ENCODE data around the gene PCBD1.
"Not testable (repeated sequence)": the region's sequence is repeated elsewhere in the genome, so short reads cannot be mapped to it uniquely, and the experiment has no call there.

PCBD1 gene

GRCh38 chr10:70861495-70862197 is 26.7 kb downstream of the PCBD1 start:
- not testable (repeated sequence) for DNase-seq

GRCh38 chr10:70858759-70859158 is 29.6 kb downstream of the PCBD1 start:
- DNase-seq = no peak

DNA sequence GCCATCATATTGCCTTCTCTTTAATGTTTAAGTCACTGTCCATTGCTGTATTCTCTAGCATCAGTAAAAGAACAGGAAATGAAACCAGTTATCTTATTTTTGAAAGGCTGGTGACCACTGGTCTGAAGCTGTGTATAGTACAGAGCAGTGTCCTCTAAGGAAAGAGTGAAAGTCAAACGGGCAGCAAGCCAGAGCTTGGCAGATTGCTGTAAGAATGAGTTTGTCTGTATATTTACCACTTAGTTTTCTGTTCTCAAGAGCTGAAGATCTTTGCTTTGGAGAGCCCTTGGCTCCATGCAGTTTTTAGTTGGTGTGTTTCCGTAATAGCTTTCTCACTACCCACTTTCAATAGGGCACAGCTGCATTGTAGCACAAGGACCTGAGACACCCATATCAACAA is 31.9 kb downstream of the PCBD1 start:
- DNase-seq = no peak

DNA sequence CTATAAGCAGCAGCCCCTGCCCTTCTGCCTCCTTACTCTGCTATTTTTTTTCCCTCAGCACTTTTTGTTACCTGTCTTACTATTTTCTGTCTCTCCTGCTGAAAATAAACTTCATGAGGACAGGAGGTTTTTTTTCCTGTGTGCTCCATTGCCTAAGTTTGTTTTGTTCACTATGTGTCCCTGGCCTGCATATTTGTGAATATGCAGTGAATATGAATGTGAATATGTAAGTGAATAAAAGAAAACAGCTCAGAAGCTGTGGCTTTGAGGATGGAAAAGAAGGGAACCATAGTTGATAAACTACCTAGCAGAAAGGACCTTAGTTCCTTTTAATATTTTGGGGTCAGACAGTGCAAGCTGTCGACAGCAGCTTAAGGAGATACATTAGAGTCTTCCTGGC is 34.9 kb downstream of the PCBD1 start:
- no peak for DNase-seq

DNA sequence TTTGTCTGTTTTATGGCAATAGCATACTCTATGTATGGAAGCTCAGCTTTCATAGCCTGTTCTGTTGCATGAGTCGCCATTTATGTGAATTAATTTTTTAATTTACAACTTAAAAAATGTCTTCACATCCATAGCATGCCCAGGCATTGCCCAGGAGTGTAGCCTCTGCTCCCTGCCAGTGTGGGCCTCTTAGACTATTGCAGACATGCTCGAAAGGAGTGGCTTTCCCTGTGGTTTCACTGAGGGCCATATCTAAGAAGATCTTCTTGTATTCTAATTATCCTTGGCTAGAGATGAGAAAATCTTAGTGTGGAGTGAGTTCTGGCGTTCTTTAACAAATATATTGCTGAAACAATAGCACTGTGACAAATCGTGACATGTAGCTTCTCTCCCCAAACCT is 35.3 kb downstream of the PCBD1 start:
- DNase-seq = no peak

DNA sequence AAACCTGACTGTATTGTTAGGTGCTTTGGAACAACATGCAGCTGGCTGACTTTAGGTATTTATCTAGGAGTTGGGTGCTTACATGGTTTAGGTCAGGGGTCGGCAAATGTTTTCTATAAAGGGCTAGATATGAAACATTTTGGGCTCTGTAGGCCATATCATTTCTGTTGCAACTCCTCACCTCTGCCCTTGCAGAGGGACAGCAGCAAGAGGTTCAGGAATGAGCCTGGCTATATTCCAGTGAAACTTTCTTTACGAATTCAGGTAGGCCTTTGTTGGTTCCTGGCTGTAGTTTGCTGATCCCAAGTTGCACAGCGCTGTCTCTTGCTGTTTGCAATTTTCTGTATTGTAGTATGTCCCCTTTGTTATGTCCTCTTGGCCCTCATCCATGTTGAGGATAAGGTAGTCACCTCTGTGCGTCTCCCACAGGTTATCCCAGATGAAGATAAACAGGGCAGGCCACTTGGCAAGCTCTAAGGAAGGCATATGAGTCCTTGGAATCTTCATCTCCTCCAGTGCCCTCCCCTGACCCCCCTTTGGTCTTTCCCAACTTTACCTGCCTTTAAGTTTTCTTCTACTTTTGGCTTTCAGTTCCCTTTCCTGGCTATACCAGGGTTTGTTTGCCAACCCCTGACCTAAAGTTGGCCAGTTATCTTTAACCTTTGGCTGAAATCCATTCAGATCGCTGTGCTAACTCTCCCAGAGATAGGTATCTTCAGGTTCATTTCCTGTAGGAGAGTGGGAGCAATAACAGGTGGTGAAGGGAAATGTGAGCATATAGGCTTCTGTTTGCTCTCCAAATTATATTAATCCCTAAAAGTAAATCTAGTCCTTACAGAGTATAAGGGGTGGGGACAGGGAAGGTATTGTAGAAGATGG is 36.5 kb downstream of the PCBD1 start:
- DNase-seq = no peak

DNA sequence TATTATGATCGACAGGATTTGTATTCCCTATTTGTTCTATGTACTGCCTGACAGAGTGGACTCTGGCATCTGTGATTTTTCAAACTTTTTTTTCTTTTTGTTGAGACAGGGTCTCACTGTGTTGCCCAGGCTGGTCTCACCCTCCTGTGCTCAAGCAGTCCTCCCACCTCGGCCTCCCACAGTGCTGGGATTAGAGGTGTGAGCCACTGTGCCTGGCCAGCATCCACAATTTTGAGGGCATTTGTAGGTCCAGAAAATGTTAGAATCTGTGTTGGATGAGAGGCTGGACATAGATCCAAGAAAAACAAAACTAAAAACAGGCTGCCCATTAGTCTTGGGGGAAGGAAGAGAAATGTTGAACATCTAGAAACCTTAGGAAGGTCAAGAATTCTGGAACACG is 38.3 kb downstream of the PCBD1 start:
- no peak for DNase-seq

GRCh38 chr10:70849582-70850016 is 38.8 kb downstream of the PCBD1 start:
- no peak for DNase-seq

- no peak for DNase-seq
These were observed 40.6 kb downstream of the PCBD1 start for GRCh38 chr10:70847659-70848360.

- DNase-seq = no peak
These were observed 41.6 kb downstream of the PCBD1 start for GRCh38 chr10:70846795-70847194.

- DNase-seq = no peak
These were observed 42.5 kb downstream of the PCBD1 start for GRCh38 chr10:70845816-70846215.

- no peak for DNase-seq
These were observed 43.1 kb downstream of the PCBD1 start for GRCh38 chr10:70845256-70845655.

- DNase-seq = no peak
These were observed 44.4 kb downstream of the PCBD1 start for GRCh38 chr10:70843776-70844489.

- no peak for DNase-seq
These were observed 45.0 kb downstream of the PCBD1 start for GRCh38 chr10:70843333-70843732.

- DNase-seq = no peak
These were observed 47.5 kb downstream of the PCBD1 start for GRCh38 chr10:70840836-70841235.

DNA sequence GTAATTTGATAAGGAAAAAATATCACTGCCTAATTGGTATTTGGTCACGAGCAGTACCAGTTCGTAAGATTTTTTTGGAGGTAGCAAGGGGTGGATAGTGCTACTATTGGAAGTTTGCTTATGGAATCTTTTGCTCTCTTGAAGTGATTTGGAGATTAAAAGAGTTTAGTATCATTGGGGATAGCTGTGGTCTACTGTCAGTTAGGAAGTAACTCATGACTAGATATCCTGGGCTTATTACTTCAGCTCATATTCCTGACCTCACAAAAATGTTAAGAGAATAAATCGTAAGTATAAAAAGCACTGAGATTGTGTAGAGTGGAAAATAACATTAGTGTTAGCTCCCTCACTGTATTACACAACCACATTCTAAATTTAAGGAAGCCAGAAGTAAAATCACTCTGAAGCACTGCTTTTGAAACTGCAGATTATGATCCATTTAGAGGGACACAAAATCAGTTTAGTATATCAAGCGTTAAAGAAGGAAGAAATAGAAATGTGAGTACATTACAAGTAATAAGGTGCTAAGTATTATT is 50.0 kb downstream of the PCBD1 start:
- no peak for DNase-seq

DNA sequence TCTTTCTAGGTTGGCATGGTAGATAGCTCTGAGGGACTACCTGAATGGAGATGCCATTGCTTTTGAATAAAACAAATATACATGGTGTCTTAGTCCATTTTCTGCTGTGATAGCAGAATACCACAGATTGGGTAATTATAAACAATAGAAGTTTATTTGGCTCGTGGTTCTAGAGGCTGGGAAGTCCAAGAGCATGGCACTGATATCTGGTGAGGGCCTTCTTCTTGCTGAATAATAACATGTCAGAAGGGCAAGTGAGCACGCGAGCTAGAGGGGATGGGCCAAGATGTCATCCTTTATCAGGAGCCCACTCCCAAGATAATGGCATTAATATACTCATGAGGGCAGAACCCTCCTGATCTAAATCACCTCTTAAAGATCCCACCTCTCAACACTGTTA is 50.7 kb downstream of the PCBD1 start:
- no peak for DNase-seq

DNA sequence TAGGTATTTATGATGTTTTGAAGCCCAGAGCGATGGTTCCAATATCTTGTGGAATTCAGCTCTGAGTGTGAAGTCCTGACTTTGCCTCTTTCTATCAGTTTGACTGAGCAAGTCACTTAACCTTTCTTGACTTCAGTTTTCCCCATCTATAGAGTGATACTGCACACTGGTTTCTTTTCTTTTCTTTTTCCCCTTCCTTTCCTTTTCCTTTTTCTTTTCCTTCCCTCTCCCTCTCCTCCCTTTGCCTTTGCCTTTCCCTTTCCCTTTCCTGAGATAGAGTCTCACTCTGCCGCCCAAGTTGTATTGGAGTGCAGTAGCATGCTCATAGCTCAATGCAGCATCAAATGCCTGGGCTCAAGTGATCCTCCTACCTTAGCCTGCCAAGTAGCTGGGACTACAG is 52.0 kb downstream of the PCBD1 start:
- no peak for DNase-seq

GRCh38 chr10:70834441-70835151 is 53.8 kb downstream of the PCBD1 start:
- DNase-seq = no peak

DNA sequence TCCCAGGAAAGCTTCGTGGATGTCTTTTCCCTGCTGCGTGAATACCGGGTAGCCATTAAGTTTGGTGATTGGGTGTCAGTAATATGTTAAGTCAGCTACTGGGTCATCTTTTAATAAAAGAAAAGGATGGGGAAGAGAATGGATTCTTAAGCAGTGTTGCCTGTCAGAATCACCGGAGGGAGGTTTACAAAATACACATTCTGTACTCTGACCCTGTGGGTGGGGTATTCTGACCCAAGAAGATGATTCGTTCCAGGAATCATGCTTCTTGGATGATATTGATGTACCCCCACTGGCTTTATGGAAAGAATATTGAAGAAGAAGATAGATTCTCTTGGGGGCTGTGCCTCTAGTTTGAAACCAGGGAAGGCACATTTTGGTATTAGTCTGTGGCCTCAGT is 54.3 kb downstream of the PCBD1 start:
- DNase-seq = no peak

DNA sequence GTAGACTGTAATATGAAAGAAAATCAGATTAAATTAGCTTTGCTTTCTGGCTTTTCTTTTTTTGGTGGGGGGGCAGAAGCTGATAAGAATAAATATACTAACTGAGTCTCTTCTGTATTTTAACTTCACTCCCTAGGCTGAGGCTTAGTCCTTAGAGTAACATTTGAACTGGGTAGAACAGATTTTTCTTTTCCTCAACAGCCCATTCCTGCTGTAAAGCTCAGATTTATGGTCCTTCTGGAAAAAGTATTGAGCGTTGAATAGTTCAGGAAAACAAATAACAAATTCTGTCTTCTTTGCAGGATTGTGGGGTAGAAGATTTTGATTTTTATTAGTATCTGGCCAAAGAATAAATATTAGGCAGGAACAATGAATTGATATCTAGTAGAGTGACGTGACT is 54.8 kb downstream of the PCBD1 start:
- no peak for DNase-seq

Measured in NCI-H446 (cell line).